OCI-LY7 (cell line): Measurements from ENCODE around the gene PLVAP.

Source experiments
- EZH2phosphoT487 ChIP-seq: fragments of 200-600 bp; sonication (generic); IDR thresholded peaks from 2 replicates; pipeline ENCODE4 v1.6.1; 2018; ENCODE audit warnings: low read depth, borderline replicate concordance, mild to moderate bottlenecking, mixed run types, antibody characterized with exemption, low read length, moderate library complexity, mixed read lengths
- TF ChIP-seq, protein P1 (sequence below): fragments of 200-600 bp; sonication (generic); conservative IDR thresholded peaks from 2 replicates; pipeline ENCODE4 v1.5.1; 2014; ENCODE audit warnings: mild to moderate bottlenecking, antibody characterized with exemption, low read length, moderate library complexity, mixed read lengths

GRCh38 chr19:17305517-17306284 is 71.4 kb downstream of the PLVAP start, which contains the start of gene MRPL34:
- no peak for TF ChIP-seq EZH2phosphoT487
- TF ChIP-seq, protein P1, sequence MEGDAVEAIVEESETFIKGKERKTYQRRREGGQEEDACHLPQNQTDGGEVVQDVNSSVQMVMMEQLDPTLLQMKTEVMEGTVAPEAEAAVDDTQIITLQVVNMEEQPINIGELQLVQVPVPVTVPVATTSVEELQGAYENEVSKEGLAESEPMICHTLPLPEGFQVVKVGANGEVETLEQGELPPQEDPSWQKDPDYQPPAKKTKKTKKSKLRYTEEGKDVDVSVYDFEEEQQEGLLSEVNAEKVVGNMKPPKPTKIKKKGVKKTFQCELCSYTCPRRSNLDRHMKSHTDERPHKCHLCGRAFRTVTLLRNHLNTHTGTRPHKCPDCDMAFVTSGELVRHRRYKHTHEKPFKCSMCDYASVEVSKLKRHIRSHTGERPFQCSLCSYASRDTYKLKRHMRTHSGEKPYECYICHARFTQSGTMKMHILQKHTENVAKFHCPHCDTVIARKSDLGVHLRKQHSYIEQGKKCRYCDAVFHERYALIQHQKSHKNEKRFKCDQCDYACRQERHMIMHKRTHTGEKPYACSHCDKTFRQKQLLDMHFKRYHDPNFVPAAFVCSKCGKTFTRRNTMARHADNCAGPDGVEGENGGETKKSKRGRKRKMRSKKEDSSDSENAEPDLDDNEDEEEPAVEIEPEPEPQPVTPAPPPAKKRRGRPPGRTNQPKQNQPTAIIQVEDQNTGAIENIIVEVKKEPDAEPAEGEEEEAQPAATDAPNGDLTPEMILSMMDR: peak; percentile 84
